GM12875 (cell line): ENCODE data around the gene HDHD3.
A peak's percentile ranks its signal among the peaks of the same experiment; 100 is the strongest.
"Not testable (repeated sequence)": the region's sequence is repeated elsewhere in the genome, so short reads cannot be mapped to it uniquely, and the experiment has no call there.

Source experiments
- H3K4me3 ChIP-seq: one replicate; pipeline ENCODE4 v1.5.1; 2011; ENCODE audit warnings: low read depth, low read length, control low read depth
- TF ChIP-seq, protein P1 (sequence below): IDR thresholded peaks from 2 replicates; pipeline ENCODE4 v1.5.1; 2011; ENCODE audit warnings: low read depth, mild to moderate bottlenecking, control low read depth, inconsistent platforms, low read length, moderate library complexity, borderline replicate concordance; ENCODE audit not compliant: insufficient read depth

The HDHD3 gene

GRCh38 chr9:113409481-113409880 lies 32.7 kb upstream of the HDHD3 start:
- TF ChIP-seq, protein P1, sequence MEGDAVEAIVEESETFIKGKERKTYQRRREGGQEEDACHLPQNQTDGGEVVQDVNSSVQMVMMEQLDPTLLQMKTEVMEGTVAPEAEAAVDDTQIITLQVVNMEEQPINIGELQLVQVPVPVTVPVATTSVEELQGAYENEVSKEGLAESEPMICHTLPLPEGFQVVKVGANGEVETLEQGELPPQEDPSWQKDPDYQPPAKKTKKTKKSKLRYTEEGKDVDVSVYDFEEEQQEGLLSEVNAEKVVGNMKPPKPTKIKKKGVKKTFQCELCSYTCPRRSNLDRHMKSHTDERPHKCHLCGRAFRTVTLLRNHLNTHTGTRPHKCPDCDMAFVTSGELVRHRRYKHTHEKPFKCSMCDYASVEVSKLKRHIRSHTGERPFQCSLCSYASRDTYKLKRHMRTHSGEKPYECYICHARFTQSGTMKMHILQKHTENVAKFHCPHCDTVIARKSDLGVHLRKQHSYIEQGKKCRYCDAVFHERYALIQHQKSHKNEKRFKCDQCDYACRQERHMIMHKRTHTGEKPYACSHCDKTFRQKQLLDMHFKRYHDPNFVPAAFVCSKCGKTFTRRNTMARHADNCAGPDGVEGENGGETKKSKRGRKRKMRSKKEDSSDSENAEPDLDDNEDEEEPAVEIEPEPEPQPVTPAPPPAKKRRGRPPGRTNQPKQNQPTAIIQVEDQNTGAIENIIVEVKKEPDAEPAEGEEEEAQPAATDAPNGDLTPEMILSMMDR, result no peak
- H3K4me3 ChIP-seq, result peak overlapping the region; percentile 91

DNA sequence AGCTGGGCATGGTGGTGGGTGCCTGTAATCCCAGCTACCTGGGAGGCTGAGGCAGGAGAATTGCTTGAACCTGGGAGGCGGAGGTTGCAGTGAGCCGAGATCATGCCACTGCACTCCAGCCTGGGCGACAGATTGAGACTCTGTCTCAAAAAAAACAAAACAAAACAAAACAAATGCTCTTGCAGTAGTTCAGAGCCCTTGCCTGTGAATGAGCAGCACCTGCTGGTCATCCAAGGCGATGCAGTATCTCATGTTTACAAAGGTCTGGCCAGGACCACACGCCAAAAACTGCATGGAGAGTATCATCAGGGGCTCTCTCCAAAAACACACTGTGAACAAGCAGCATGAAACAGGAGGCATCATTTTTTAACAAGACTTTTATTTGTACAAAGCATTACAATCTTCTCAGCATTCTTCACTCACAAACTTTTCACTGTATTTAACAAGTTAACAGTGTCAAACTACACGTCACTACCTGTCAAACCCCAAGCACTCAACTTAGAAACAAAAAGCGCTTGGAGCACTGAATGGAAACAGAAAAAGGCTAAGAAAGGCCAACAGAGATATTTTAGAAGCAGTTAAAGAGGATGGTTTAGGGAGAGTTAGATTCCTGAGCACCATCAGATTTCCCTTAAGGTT lies 30.2 kb upstream of the HDHD3 start:
- H3K4me3 ChIP-seq, result not testable (repeated sequence)
- TF ChIP-seq, protein P1, result peak; percentile 79

DNA sequence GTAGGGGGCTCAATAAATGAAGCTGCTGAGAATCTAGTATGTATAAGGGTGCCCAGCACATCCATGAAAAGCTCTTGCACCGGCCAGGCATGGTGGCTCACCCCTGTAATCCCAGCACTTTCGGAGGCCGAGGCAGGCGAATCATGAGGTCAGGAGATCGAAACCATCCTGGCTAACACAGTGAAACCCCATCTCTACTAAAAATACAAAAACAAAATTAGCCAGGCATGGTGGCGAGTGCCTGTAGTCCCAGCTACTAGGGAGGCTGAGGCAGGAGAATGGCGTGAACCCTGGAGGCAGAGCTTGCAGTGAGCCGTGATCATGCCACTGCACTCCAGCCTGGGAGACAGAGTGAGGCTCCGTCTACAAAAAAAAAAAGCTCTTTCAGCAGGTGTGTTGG lies 29.6 kb upstream of the HDHD3 start:
- not testable (repeated sequence) for H3K4me3 ChIP-seq

DNA sequence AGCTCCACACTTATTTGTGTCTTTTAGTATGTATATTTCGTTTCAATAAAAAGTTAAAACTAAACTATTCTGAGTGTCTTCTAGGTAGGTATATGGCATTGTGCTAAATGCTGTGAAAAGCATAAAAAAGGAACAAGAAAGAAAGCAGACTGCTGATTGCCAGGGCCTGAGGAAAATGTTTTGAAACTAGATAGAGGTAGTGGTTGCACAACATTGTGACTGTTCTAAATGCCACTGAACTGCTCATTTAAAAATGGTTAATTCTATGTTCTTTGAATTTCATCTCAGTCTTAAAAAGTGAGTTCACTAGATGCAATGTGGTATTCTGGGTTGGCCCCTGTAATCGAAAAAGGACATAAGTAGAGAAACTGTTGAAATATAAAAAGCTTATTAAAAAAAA lies 26.9 kb upstream of the HDHD3 start:
- TF ChIP-seq, protein P1, result no peak
- no peak overlapping the region for H3K4me3 ChIP-seq

- peak within 1 kb of the TSS; percentile 95 for H3K4me3 ChIP-seq
- TF ChIP-seq, protein P1, result peak; percentile 97
These were observed 24.4 kb upstream of the HDHD3 start, which contains the start of gene ALAD for GRCh38 chr9:113401027-113401792. TSS of gene ALAD (minus strand) at chr9:113401284. CDS start at chr9:113393559, 7,725 bp downstream.

DNA sequence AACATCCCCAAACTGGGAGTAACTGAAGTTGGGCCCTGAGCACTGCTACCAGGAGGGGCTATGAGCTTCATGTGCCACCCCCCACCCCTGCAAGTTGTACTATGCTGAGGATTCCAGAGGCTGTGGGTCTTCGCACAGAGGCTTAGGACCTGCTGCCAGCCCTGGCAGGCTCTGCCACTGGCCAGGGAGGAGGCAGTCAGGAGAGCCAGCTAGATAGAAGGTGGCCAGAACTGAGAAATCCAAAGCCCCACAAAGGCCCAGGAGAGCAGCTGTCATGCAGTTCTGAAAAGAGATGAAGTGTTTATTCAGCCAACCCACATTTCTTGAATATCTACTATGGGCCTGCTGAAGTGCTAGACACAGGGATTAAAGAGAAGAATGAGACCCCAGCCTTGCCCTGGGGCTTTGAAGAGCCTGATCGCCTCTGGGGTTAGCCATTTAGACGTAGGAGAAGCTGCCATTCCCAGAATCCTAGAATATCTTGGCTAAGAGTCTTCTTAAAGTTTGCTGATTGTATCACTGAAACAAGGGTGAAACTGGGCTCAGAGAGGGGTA lies 22.9 kb upstream of the HDHD3 start:
- TF ChIP-seq, protein P1, result no peak
- H3K4me3 ChIP-seq, result no peak overlapping the region

DNA sequence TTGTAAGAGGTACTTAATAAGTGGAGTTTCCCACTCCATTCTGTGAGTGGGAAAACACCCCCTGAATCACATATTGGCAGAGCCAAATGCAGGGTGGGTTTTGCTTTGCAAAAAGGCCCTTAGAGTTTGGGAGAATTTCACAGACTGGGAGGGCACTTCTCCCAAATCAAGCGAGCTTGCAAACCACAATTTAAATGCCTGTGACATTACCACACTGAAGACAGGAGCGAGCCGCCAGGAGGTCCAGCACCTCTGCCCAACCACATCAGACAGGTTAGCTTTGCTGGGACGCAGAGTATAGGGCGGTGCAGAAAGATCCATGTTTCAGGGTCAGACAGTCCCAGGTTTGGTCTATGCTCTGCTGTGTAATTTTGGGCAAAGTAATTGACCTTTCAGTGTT lies 22.0 kb upstream of the HDHD3 start:
- H3K4me3 ChIP-seq, result no peak overlapping the region
- TF ChIP-seq, protein P1, result no peak
